Measurements from ENCODE around the gene OR2D2.

- TF ChIP-seq FOXA1 (IDR thresholded peaks at IDR 0.05) (no peak), CTBP1 (IDR thresholded peaks at IDR 0.05; ENCODE audit: borderline replicate concordance) (no peak), PKNOX1 (IDR thresholded peaks at IDR 0.05) (no peak), ARNT (IDR thresholded peaks at IDR 0.05) (no peak), HDGF (IDR thresholded peaks at IDR 0.05; ENCODE audit: borderline replicate concordance) (no peak), FOXM1 (IDR thresholded peaks at IDR 0.05; ENCODE audit: borderline replicate concordance) (no peak), SUZ12 (IDR thresholded peaks at IDR 0.05) (no peak), SP1 (IDR thresholded peaks at IDR 0.05) (no peak), ELF4 (IDR thresholded peaks at IDR 0.05) (no peak), TARDBP (IDR thresholded peaks at IDR 0.05) (no peak), FOXK2 (IDR thresholded peaks at IDR 0.05) (no peak), NFRKB (IDR thresholded peaks at IDR 0.05) (no peak)
Measured at GRCh38 chr11:6900327-6900999, 8.2 kb upstream of the OR2D2 start.

All from HEK293T (cell line).